Naive B cell (primary cell): ENCODE data around the gene STIM1. TPM values are rescaled to one million over a fixed set of nuclear protein-coding genes. Genes with fewer than 3 reads are reported as not detected.
"Not testable (repeated sequence)": the region's sequence is repeated elsewhere in the genome, so short reads cannot be mapped to it uniquely, and the experiment has no call there.

Source experiments
- ATAC-seq, 2 donors: fragments of 150-1000 bp; cut with Tn5 transposase; 2 replicates each; pipeline ENCODE4 v1.10.0; 2021; ENCODE audit warnings: low read depth in 2 of 2, mild to moderate bottlenecking in 2 of 2, moderate library complexity in 2 of 2
- DNase-seq: peaks from one replicate; pipeline ENCODE4 v3.0.0; 2022
- H3K27ac Mint-ChIP-seq, 6 donors: one replicate each; pipeline ENCODE4 v1.8.0; 2020 to 2022; ENCODE audit warnings: mild to moderate bottlenecking in 6 of 6, mixed read lengths in 6 of 6, moderate library complexity in 5 of 6, inconsistent platforms in 2 of 6
- H3K27me3 Mint-ChIP-seq, 3 donors: one replicate each; pipeline ENCODE4 v1.8.0; 2021 to 2022; ENCODE audit warnings: mixed read lengths in 3 of 3, mild to moderate bottlenecking in 1 of 3
- H3K36me3 Mint-ChIP-seq, 2 donors: one replicate each; pipeline ENCODE4 v1.8.0; 2020 to 2022; ENCODE audit warnings: mixed read lengths in 2 of 2, inconsistent platforms in 1 of 2, mild to moderate bottlenecking in 1 of 2
- H3K4me1 Mint-ChIP-seq, 3 donors: one replicate each; pipeline ENCODE4 v1.8.0; 2020 to 2022; ENCODE audit warnings: mixed read lengths in 3 of 3, inconsistent platforms in 1 of 3, mild to moderate bottlenecking in 1 of 3, moderate library complexity in 1 of 3
- H3K4me3 Mint-ChIP-seq, 8 donors: one replicate each; pipeline ENCODE4 v1.8.0; 2020 to 2022; ENCODE audit warnings: mild to moderate bottlenecking in 8 of 8, mixed read lengths in 8 of 8, moderate library complexity in 8 of 8, inconsistent platforms in 2 of 8
- H3K9me3 Mint-ChIP-seq, 7 donors: one replicate each; pipeline ENCODE4 v1.8.0; 2020 to 2022; ENCODE audit warnings: mixed read lengths in 7 of 7, mild to moderate bottlenecking in 5 of 7, inconsistent platforms in 2 of 7, moderate library complexity in 1 of 7
- polyA plus RNA-seq, 6 donors: library from polyadenylated mRNA; unstranded; fragments of 300-500 nt; fragmentation: Illumina TruSeq; gene quantifications; one replicate each; pipeline ENCODE4 v1.2.3, GENCODE V29; 2021; ENCODE audit warnings: low read depth in 6 of 6

The STIM1 gene
- polyA plus RNA-seq, 6 donors from 2014 or later = 29.1 to 51.9 (median 35.0) TPM

DNA sequence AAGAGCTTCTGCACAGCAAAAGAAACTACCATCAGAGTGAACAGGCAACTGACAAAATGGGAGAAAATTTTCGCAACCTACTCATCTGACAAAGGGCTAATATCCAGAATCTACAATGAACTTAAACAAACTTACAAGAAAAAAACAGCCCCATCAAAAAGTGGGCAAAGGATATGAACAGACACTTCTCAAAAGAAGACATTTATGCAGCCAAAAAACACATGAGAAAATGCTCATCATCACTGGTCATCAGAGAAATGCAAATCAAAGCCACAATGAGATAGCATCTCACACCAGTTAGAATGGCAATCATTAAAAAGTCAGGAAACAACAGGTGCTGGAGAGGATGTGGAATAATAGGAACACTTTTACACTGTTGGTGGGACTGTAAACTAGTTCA is 149.3 kb downstream of the STIM1 start:
- not testable (repeated sequence) for ATAC-seq, H3K9me3 Mint-ChIP-seq, H3K27me3 Mint-ChIP-seq, H3K4me3 Mint-ChIP-seq, DNase-seq, H3K36me3 Mint-ChIP-seq
- Mint-ChIP-seq H3K27ac (peak overlapping the region in 1 of 6 donors; percentile 71), H3K4me1 (peaks cover 11 to 23% (median 16%) of the 10 kb centered on the region in 3 donors)

DNA sequence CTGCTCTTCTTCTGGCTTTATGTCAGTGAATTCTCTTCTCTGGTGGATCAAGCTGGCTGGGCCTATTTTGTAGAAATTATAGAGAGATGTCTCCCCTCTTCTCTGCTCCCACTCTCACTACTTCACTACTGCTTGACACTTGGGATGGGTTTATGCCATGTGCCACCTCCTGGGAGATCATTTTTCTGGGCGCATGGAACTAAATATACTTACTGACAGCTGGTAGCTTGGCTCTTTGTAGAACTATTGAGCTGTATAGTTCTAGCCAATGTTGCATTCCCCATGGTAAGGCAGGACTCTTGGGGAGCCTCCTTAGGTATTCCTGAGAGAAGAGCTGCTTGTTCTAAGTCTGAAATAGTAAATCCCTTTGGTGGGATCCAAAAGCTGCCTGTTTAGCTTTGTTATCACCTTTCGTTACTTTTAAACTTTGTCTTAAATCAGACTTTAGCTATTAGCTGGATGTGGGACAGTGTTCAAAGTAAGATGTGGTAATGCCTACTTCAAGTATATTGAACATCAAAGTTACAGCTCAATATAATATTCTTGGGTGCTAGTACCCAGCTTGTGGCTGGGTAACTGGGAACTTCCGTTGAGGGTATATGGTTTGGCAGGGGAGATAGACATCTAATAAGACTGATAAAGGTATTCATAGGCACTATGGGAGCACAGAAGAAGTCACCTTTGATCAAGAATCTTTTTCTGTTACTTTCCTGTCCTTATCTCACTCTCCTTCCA is 151.6 kb downstream of the STIM1 start:
- peak overlapping the region in 4 of 6 donors; percentile 10 to 88 (median 55) for H3K27ac Mint-ChIP-seq
- no peak for ATAC-seq
- peaks cover 22 to 34% (median 25%) of the 10 kb centered on the region in 3 donors for H3K4me1 Mint-ChIP-seq
- H3K36me3 Mint-ChIP-seq = peaks cover 0 to 4% of the 10 kb centered on the region in 2 donors
- DNase-seq = no peak
- H3K27me3 Mint-ChIP-seq = no peaks in the 10 kb centered on the region
- no peak overlapping the region for H3K4me3 Mint-ChIP-seq
- H3K9me3 Mint-ChIP-seq = peaks cover 0 to 10% (median 0%) of the 10 kb centered on the region in 7 donors

DNA sequence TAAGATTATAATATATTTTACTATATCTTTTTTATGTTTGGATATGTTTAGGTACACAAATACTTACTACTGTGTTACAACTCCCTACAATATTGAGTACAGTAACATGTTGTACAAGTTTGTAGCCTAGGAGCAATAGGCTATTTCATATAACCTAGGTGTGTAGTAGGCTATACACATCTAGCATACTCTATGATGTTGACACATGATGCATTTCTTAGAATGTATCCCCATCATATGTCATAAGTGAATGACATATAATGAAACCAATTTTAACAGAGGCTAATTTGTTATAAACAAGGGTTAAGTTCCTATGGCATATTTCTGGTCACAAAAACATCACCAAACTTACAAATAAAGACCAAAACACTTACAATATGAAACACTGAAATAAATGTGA is 152.7 kb downstream of the STIM1 start:
- ATAC-seq = no peak
- peaks cover 0 to 10% (median 0%) of the 10 kb centered on the region in 7 donors for H3K9me3 Mint-ChIP-seq
- H3K27me3 Mint-ChIP-seq = no peaks in the 10 kb centered on the region
- no peak overlapping the region for H3K4me3 Mint-ChIP-seq
- no peak for DNase-seq
- H3K27ac Mint-ChIP-seq = no peak overlapping the region
- H3K36me3 Mint-ChIP-seq = peaks cover 0 to 4% of the 10 kb centered on the region in 2 donors
- peaks cover 31 to 43% (median 33%) of the 10 kb centered on the region in 3 donors for H3K4me1 Mint-ChIP-seq

DNA sequence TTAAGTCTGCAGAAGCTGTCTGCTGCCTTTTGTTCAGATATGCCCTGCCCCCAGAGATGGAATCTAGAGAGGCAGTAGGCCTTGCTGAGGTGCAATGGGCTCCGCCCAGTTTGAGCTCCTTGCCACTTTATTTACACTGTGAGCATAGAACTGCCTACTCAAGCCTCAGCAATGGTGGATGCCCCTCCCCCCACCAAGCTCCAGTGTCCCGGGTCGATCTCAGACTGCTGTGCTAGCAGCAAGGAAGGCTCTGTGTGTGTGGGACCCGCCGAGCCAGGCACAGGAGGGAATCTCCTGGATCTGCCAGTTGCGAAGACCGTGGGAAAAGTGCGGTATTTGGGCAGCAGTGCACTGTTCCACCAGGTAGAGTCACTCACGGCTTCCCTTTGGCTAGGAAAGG is 161.1 kb downstream of the STIM1 start:
- H3K4me3 Mint-ChIP-seq, ATAC-seq, DNase-seq, H3K27me3 Mint-ChIP-seq, H3K9me3 Mint-ChIP-seq, H3K27ac Mint-ChIP-seq, H3K36me3 Mint-ChIP-seq: not testable (repeated sequence)
- H3K4me1 Mint-ChIP-seq = peaks cover 53 to 81% (median 58%) of the 10 kb centered on the region in 3 donors

DNA sequence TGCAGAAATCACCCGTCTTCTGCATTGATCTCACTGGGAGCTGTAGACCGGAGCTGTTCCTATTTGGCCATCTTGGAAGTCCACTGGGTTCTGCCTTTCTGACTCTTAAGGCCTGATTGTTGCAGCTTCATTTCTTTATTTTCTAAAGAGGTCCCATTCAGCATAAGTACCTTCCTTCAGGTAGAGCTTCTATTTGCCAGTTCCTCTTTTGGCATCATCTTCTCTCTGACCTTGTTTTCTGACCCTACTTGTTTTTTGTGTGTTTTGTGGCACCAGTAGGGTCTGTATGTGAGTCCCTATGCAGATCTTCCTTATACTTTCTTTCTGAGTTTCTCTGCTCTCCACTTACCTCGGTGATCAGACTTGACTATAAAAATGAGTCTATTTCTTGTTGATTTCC is 161.7 kb downstream of the STIM1 start:
- Mint-ChIP-seq H3K36me3 (peaks cover 2 to 6% of the 10 kb centered on the region in 2 donors), H3K27ac (peak overlapping the region in 3 of 6 donors; percentile 2 to 67 (median 5)), H3K9me3 (peaks cover 0 to 2% (median 0%) of the 10 kb centered on the region in 7 donors), H3K27me3 (no peaks in the 10 kb centered on the region), H3K4me1 (peaks cover 50 to 77% (median 53%) of the 10 kb centered on the region in 3 donors), H3K4me3 (no peak overlapping the region)
- no peak for ATAC-seq
- no peak for DNase-seq

DNA sequence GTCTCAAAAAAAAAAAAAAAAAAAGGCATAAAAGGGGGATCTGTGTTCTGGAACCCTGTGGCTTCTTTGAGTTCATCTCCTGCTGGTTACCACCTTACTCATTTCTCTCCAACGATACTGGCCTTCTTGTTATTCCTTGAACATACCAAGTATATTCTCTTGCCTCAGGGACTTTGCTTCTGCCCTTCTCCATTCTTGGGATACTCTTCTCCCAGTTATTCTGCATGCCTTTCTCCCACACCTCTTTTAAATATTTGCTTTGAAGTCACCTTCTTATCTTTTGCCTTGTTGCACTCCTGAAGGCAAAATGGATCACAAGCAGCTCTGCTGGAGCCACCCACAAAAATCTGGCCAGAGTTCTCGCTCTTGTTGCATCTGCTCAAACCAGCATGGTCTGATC is 163.2 kb downstream of the STIM1 start:
- Mint-ChIP-seq H3K27me3 (no peaks in the 10 kb centered on the region), H3K4me3 (no peak overlapping the region), H3K4me1 (peaks cover 47 to 74% (median 49%) of the 10 kb centered on the region in 3 donors), H3K27ac (peak overlapping the region in 5 of 6 donors; percentile 10 to 84 (median 21)), H3K9me3 (peaks cover 0 to 10% (median 4%) of the 10 kb centered on the region in 7 donors), H3K36me3 (peaks cover 13 to 17% of the 10 kb centered on the region in 2 donors)
- DNase-seq (no peak), ATAC-seq (no peak)

DNA sequence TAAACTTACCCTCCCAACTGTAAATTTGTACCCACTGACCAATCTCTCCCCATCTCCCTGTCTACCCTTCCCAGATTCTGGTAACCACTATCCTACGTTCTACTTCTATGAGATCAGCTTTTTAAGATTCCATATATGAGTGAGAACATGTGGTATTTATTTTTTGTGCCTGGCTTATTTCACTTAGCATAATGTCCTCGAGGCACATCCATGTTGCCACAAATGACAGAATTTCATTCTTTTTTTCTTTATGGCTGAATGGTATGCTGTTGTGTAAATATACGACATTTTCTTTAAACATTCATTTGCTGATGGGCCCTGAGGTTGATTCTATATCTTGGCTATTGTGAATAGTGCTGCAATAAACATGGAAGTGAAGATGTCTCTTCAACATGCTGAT is 164.4 kb downstream of the STIM1 start:
- Mint-ChIP-seq H3K27ac (peak overlapping the region in 4 of 6 donors; percentile 17 to 49 (median 30)), H3K4me1 (peaks cover 36 to 71% (median 41%) of the 10 kb centered on the region in 3 donors), H3K36me3 (peaks cover 25 to 30% of the 10 kb centered on the region in 2 donors), H3K27me3 (no peaks in the 10 kb centered on the region), H3K4me3 (no peak overlapping the region), H3K9me3 (peaks cover 0 to 10% (median 6%) of the 10 kb centered on the region in 7 donors)
- ATAC-seq (no peak), DNase-seq (no peak)

DNA sequence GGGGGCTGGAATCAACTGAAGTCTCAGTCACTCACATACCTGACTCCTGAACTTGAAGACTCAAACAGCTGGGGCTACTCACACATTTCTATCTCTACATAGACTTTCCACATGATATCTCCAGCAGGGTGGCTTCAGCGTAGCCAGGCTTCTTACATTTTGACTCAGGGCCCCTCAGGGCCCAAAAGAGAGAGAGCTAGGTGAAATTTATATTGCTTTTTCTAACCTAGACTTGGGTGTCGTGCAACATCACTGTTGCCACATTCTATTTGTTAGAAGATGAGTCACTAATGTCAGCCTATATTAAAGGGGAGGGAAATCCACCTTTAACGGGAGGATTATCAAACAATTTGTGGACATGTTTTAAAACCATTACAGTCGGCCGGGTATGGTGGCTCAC is 167.2 kb downstream of the STIM1 start:
- Mint-ChIP-seq H3K27me3 (no peaks in the 10 kb centered on the region), H3K4me1 (peaks cover 15 to 45% (median 32%) of the 10 kb centered on the region in 3 donors), H3K4me3 (no peak overlapping the region), H3K36me3 (peaks cover 47 to 56% of the 10 kb centered on the region in 2 donors), H3K9me3 (peaks cover 0 to 13% (median 6%) of the 10 kb centered on the region in 7 donors), H3K27ac (peak overlapping the region in 3 of 6 donors; percentile 57 to 96 (median 81))
- DNase-seq (no peak), ATAC-seq (no peak)

DNA sequence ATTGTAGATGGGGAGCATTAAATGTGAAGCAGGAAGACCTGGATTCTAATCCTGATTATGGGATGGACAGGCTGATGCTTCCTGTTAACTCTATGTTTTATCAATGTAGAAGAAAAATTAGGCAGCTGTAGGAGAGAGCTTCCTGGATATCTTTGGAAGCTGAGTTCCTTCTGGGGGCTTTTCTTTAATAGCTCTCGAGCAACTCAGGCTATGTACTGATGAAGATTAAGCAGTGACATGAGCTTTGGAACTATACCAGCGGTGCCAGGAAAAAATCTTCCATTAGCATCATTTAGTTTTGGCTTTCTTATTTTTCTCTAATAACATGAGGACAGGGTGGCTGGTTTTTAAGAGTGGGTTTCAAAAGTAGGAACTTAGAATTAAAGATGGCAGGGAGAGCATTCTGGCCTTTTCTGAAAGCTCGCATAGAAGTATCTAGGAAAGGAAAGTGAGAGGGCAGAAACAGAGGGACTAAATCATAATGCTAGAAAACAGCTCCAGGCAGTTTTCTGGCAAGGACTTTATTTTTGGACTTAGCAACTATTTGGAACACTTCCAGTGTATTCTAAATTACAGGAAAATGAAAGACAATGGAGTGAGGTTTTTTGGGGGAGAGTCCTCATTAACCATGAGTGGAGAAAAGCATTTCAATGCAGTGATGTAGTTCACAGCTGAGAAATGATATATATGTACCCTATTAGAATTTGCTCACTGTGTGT is 169.9 kb downstream of the STIM1 start:
- DNase-seq (no peak), ATAC-seq (no peak)
- Mint-ChIP-seq H3K27ac (peak overlapping the region in 2 of 6 donors; percentile 6 to 76), H3K4me3 (no peak overlapping the region), H3K27me3 (no peaks in the 10 kb centered on the region), H3K36me3 (peaks cover 47 to 51% of the 10 kb centered on the region in 2 donors), H3K9me3 (peaks cover 0 to 13% (median 6%) of the 10 kb centered on the region in 7 donors), H3K4me1 (peaks cover 10 to 29% (median 21%) of the 10 kb centered on the region in 3 donors)

DNA sequence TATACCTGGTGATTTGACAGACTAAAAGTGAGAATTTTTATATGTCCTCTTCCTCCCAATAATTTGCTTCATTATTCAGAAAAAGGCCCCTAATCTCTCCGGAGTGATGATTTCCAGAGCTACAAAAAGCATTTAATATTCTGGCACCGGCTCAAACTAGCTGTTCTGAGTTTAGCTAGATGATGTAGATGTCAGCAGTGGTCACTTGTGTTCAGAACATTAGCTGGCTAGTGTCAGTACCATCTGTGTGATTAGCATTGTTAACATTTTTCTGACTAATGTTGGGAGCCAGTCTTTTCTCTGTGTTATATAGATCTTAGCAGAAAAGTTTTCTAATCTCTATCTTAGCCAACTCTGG is 170.5 kb downstream of the STIM1 start:
- peaks cover 47 to 56% of the 10 kb centered on the region in 2 donors for H3K36me3 Mint-ChIP-seq
- H3K4me1 Mint-ChIP-seq = peaks cover 9 to 24% (median 19%) of the 10 kb centered on the region in 3 donors
- DNase-seq (no peak), ATAC-seq (no peak)
- H3K9me3 Mint-ChIP-seq = peaks cover 0 to 13% (median 6%) of the 10 kb centered on the region in 7 donors
- H3K27me3 Mint-ChIP-seq = no peaks in the 10 kb centered on the region
- H3K27ac Mint-ChIP-seq = no peak overlapping the region
- no peak overlapping the region for H3K4me3 Mint-ChIP-seq

DNA sequence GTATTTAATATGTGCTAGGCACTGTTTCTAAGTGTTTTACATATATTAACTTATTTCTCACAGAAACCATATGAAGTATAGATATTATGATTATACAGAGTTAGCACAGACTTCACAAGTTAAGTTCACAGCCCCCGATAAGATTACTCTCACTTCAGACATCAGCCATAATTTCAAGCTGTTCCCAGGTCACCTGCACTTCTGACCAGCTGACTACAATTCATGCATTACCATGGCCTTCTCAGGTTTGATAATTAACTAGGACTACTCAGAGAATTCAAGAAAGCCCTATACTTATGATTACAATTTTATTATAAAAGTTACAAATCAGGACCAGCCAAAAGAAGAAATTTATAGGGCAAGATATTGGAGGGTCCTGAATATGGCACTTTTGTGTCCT is 170.9 kb downstream of the STIM1 start:
- ATAC-seq (no peak), DNase-seq (no peak)
- Mint-ChIP-seq H3K27ac (no peak overlapping the region), H3K4me1 (peaks cover 9 to 19% (median 18%) of the 10 kb centered on the region in 3 donors), H3K4me3 (no peak overlapping the region), H3K9me3 (peaks cover 0 to 13% (median 6%) of the 10 kb centered on the region in 7 donors), H3K36me3 (peaks cover 47 to 61% of the 10 kb centered on the region in 2 donors), H3K27me3 (no peaks in the 10 kb centered on the region)

DNA sequence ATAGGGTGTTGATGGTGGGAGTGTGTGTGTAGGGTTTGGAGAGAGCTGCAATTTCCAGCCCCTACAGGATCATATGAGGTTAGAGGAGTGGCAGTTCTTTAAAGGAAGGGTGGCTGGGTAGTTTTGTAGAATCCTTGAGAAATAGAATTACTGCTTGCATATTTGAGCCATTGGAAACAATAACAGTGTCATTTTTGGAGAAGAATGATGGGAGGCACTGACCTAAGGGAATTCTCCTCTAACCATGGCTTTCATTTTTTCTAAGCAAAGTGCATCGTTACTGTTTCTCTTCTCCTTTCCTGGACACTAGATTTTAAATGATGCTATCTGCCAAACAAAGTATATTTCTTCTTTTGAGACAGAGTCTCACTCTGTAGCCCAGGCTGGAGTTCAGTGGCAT is 172.3 kb downstream of the STIM1 start:
- no peak for DNase-seq
- H3K27ac Mint-ChIP-seq = peak overlapping the region in 2 of 6 donors; percentile 14 to 38
- H3K4me1 Mint-ChIP-seq = peaks cover 3 to 13% (median 11%) of the 10 kb centered on the region in 3 donors
- ATAC-seq = no peak
- H3K9me3 Mint-ChIP-seq = peaks cover 0 to 9% (median 5%) of the 10 kb centered on the region in 7 donors
- H3K4me3 Mint-ChIP-seq = no peak overlapping the region
- H3K36me3 Mint-ChIP-seq = peaks cover 39 to 66% of the 10 kb centered on the region in 2 donors
- no peaks in the 10 kb centered on the region for H3K27me3 Mint-ChIP-seq

DNA sequence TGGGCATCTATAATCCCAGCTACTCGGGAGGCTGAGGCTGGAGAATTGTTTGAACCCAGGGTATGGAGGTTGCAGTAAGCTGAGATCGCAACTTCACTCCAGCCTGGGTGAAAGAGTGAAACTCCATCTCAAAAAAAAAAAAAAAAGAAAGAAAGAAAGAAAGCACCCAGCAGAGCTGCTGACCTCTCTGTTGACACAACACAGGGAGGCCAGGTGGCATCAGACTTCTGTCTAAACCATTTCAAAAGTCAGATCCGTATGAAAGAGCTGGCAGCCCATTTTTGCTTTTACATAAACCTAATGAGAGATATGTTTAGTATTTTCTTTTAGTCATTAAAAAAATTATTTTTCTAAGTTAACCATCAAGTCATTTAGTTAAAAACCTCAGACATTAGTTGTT is 174.7 kb downstream of the STIM1 start:
- peak overlapping the region in 2 of 6 donors; percentile 60 to 89 for H3K27ac Mint-ChIP-seq
- no peak for ATAC-seq
- H3K4me1 Mint-ChIP-seq = peaks cover 4 to 10% (median 4%) of the 10 kb centered on the region in 3 donors
- no peak overlapping the region for H3K4me3 Mint-ChIP-seq
- no peak for DNase-seq
- peaks cover 18 to 45% of the 10 kb centered on the region in 2 donors for H3K36me3 Mint-ChIP-seq
- H3K9me3 Mint-ChIP-seq = peaks cover 0 to 12% (median 2%) of the 10 kb centered on the region in 7 donors
- no peaks in the 10 kb centered on the region for H3K27me3 Mint-ChIP-seq
